Measurements from ENCODE around the gene PTPN23.

PTPN23 gene

GRCh38 chr3:47429476-47430270 lies 48.9 kb downstream of the PTPN23 start:
- Mint-ChIP-seq H3K36me3 (peaks cover 11% of the 10 kb centered on the region), H3K4me3 (no peak overlapping the region), H3K27me3 (no peaks in the 10 kb centered on the region), H3K4me1 (ENCODE audit: low read depth) (peaks cover 3% of the 10 kb centered on the region), H3K27ac (no peak overlapping the region), H3K9me3 (ENCODE audit: low read depth) (no peaks in the 10 kb centered on the region)

GRCh38 chr3:47430606-47431005 lies 49.8 kb downstream of the PTPN23 start:
- H3K9me3 Mint-ChIP-seq (ENCODE audit: low read depth), result no peaks in the 10 kb centered on the region
- peaks cover 11% of the 10 kb centered on the region for H3K36me3 Mint-ChIP-seq
- H3K27me3 Mint-ChIP-seq, result no peaks in the 10 kb centered on the region
- no peak overlapping the region for H3K4me3 Mint-ChIP-seq
- H3K4me1 Mint-ChIP-seq (ENCODE audit: low read depth), result peaks cover 3% of the 10 kb centered on the region
- no peak overlapping the region for H3K27ac Mint-ChIP-seq

DNA sequence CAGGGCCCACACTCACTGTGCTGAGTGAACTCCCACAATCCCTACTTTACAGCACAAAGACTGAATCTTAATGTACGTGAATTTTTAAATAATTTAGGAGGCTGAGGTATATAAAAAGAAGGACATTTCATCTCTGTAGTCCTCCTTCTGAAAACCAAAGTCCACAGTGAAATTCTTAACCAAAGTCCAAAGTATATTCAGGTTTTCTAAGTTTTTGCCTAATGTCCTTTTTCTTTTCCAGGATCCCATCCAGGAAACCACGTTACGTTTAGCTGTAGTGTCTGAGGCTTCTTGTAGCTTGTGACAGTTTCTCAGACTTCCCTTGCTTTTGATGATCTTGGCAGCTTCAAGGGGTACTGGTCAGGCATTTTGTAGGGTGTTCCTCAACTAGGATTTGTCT lies 50.4 kb downstream of the PTPN23 start:
- Mint-ChIP-seq H3K4me1 (ENCODE audit: low read depth) (peaks cover 3% of the 10 kb centered on the region), H3K36me3 (peaks cover 11% of the 10 kb centered on the region), H3K27me3 (no peaks in the 10 kb centered on the region), H3K27ac (peak overlapping the region; percentile 66), H3K4me3 (no peak overlapping the region), H3K9me3 (ENCODE audit: low read depth) (no peaks in the 10 kb centered on the region)

DNA sequence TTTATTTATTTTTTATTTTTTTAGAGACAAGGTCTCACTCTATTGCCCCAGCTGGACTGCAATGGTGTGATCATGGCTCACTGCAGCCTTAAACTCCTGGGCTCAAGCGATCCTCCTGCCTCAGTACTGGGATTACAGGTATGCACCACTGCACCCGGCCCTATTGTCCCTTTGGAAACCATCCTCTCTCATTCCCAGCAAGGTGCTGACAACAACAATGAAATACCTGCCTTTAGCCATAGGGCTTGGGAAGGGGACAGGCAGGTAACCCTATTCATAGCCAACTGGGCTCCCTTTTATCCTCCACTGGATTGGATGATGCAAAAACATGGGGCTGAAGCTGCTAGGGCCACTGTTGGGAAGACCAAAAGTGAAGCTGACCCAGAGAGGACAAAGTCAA lies 51.9 kb downstream of the PTPN23 start:
- Mint-ChIP-seq H3K4me1 (ENCODE audit: low read depth) (peaks cover 3% of the 10 kb centered on the region), H3K36me3 (peaks cover 11% of the 10 kb centered on the region)

DNA sequence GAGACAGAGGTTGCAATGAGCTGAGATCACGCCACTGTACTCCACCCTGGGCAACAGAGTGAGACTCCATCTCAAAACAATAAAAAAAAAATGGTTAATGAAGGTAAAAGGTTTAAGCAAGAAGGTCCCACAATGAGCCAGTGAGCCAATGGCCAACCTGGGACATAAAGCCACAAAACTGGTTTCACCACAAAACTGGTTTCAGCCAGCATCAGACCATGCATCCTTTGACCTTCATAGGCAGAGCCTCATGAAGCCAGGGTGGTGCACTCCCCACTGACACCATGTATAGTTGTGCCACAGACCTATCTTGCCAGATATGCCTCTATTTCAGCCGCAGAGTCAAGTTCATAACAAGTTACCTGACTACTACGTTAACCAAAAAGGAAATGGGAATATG lies 53.0 kb downstream of the PTPN23 start:
- Mint-ChIP-seq H3K4me3 (no peak overlapping the region), H3K27ac (no peak overlapping the region), H3K36me3 (peaks cover 12% of the 10 kb centered on the region), H3K9me3 (ENCODE audit: low read depth) (no peaks in the 10 kb centered on the region), H3K4me1 (ENCODE audit: low read depth) (peaks cover 3% of the 10 kb centered on the region), H3K27me3 (no peaks in the 10 kb centered on the region)

More for the DNA sequence above, 51.9 kb downstream of the PTPN23 start:
- Mint-ChIP-seq H3K27me3 (no peaks in the 10 kb centered on the region), H3K9me3 (ENCODE audit: low read depth) (no peaks in the 10 kb centered on the region), H3K4me3 (no peak overlapping the region), H3K27ac (no peak overlapping the region)

GRCh38 chr3:47434849-47435248 lies 54.0 kb downstream of the PTPN23 start:
- Mint-ChIP-seq H3K36me3 (peaks cover 13% of the 10 kb centered on the region), H3K9me3 (ENCODE audit: low read depth) (no peaks in the 10 kb centered on the region), H3K4me3 (no peak overlapping the region), H3K4me1 (ENCODE audit: low read depth) (peaks cover 3% of the 10 kb centered on the region), H3K27me3 (no peaks in the 10 kb centered on the region), H3K27ac (no peak overlapping the region)

DNA sequence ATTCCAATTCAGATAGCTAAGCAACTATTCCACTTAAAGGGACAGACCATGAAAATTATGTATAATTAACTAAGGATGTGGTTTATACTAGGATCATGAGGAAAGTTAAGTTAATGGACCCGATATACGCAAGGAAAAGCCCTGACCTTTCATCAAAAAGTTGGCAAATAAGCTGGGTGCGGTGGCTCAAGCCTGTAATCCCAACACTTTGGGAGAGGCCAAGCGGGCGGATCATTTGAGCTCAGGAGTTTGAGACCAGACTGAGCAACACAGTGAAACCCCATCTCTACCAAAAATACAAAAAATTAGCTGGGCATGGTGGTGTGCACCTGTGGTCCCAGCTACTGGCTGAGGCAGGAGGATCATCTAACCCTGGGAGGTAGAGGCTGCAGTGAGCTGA lies 55.4 kb downstream of the PTPN23 start:
- Mint-ChIP-seq H3K27ac (no peak overlapping the region), H3K9me3 (ENCODE audit: low read depth) (no peaks in the 10 kb centered on the region)

GRCh38 chr3:47440131-47440530 lies 59.3 kb downstream of the PTPN23 start:
- Mint-ChIP-seq H3K9me3 (ENCODE audit: low read depth) (no peaks in the 10 kb centered on the region), H3K4me3 (no peak overlapping the region), H3K27me3 (no peaks in the 10 kb centered on the region), H3K27ac (no peak overlapping the region), H3K36me3 (peaks cover 2% of the 10 kb centered on the region), H3K4me1 (ENCODE audit: low read depth) (peaks cover 7% of the 10 kb centered on the region)

More for the DNA sequence above, 55.4 kb downstream of the PTPN23 start:
- no peak overlapping the region for H3K4me3 Mint-ChIP-seq
- no peaks in the 10 kb centered on the region for H3K27me3 Mint-ChIP-seq
- H3K4me1 Mint-ChIP-seq (ENCODE audit: low read depth), result peaks cover 1% of the 10 kb centered on the region
- H3K36me3 Mint-ChIP-seq, result peaks cover 13% of the 10 kb centered on the region

DNA sequence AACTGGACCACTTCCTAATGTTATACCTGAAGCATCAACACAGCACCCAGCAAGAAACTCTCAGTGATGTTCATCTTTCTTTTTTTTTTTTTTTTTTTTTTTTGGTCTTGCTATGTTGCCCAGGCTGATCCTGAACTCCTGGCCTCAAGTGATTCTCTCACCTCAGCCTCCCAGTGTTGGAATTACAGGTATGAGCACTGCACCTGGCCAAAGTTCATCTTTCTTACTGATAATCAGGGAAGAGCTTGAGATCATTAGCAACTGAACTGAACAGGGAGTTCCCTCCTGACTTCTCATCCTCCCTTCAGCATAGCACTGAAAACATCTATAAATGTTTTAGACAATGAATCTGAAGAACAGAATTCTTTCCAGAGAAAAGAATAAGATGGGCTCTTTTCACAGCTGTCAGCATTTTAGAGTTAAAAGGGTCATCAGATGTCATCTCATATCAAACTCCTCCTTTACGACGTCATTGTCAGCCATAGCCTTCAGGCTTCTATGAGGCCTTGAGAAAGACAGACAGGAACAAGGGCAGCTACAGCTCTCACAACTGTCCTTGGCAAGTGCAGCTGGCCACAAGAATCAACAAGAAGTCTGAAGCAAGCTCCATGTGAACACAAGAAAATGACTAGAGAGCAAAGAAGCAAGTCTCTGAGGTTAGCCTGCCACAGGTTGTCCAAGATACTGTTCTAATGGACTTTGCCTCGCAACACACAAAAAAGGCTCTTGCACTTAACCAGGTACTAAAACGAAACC lies 61.2 kb downstream of the PTPN23 start:
- peak overlapping the region; percentile 28 for H3K27ac Mint-ChIP-seq
- H3K36me3 Mint-ChIP-seq, result peaks cover 2% of the 10 kb centered on the region
- H3K4me3 Mint-ChIP-seq, result no peak overlapping the region
- peaks cover 7% of the 10 kb centered on the region for H3K4me1 Mint-ChIP-seq (ENCODE audit: low read depth)
- H3K27me3 Mint-ChIP-seq, result no peaks in the 10 kb centered on the region
- H3K9me3 Mint-ChIP-seq (ENCODE audit: low read depth), result no peaks in the 10 kb centered on the region

GRCh38 chr3:47443611-47443995 lies 62.8 kb downstream of the PTPN23 start:
- Mint-ChIP-seq H3K27ac (peak overlapping the region; percentile 4), H3K9me3 (ENCODE audit: low read depth) (peaks cover 6% of the 10 kb centered on the region), H3K27me3 (no peaks in the 10 kb centered on the region), H3K4me3 (no peak overlapping the region), H3K4me1 (ENCODE audit: low read depth) (peaks cover 13% of the 10 kb centered on the region), H3K36me3 (peaks cover 7% of the 10 kb centered on the region)

DNA sequence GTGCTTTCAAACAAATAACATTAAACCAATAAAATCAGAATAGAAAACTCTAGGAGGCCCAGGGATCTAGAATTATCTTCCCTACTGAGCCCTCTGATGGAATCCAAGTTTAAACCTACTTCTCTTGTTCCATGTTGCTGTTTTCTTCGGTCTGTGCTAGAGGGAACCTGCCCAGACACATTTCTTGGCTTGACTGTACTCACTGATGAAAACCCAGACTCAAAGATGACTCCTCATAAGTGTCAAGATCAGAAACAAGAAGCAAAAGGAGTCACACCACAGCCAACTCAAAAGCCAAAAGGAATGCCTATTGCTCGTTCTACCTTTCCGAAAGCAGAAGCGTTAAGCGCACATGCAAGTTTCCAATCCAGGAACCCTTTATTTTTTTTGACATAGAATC lies 63.3 kb downstream of the PTPN23 start:
- Mint-ChIP-seq H3K9me3 (ENCODE audit: low read depth) (peaks cover 6% of the 10 kb centered on the region), H3K4me3 (no peak overlapping the region), H3K4me1 (ENCODE audit: low read depth) (peaks cover 13% of the 10 kb centered on the region), H3K36me3 (peaks cover 5% of the 10 kb centered on the region), H3K27ac (peak overlapping the region; percentile 4), H3K27me3 (no peaks in the 10 kb centered on the region)

- Mint-ChIP-seq H3K27ac (no peak overlapping the region), H3K9me3 (ENCODE audit: low read depth) (peaks cover 6% of the 10 kb centered on the region), H3K4me1 (ENCODE audit: low read depth) (peaks cover 51% of the 10 kb centered on the region), H3K36me3 (peaks cover 16% of the 10 kb centered on the region), H3K27me3 (no peaks in the 10 kb centered on the region), H3K4me3 (no peak overlapping the region)
Measured at GRCh38 chr3:47452453-47453215, 71.8 kb downstream of the PTPN23 start.

GRCh38 chr3:47455806-47456452 lies 75.1 kb downstream of the PTPN23 start:
- H3K27ac Mint-ChIP-seq, result no peak overlapping the region
- no peak overlapping the region for H3K4me3 Mint-ChIP-seq
- H3K27me3 Mint-ChIP-seq, result no peaks in the 10 kb centered on the region
- H3K4me1 Mint-ChIP-seq (ENCODE audit: low read depth), result peaks cover 46% of the 10 kb centered on the region
- H3K36me3 Mint-ChIP-seq, result peaks cover 12% of the 10 kb centered on the region
- H3K9me3 Mint-ChIP-seq (ENCODE audit: low read depth), result peaks cover 5% of the 10 kb centered on the region

DNA sequence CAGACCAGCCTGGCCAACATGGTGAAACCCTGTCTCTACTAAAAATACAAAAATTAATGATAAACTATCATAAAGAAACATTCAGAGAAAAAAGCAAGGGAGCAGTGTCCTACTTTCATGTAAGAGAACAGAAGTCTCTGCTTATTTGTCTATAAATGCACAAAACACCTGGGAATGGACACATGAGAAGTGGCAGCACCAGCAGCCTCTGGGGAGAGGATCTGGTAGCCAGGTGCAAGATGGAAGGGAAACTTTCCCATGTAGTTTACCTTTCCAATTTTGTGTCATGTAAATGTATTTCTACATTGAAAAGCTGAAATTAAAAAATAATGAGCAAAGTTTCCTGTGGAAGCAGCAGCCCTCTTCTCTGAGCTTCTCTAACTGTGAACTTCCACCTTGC lies 76.2 kb downstream of the PTPN23 start:
- no peaks in the 10 kb centered on the region for H3K27me3 Mint-ChIP-seq
- peaks cover 10% of the 10 kb centered on the region for H3K36me3 Mint-ChIP-seq
- no peak overlapping the region for H3K4me3 Mint-ChIP-seq
- peaks cover 5% of the 10 kb centered on the region for H3K9me3 Mint-ChIP-seq (ENCODE audit: low read depth)
- no peak overlapping the region for H3K27ac Mint-ChIP-seq
- peaks cover 41% of the 10 kb centered on the region for H3K4me1 Mint-ChIP-seq (ENCODE audit: low read depth)
